MCF 10A (cell line): ENCODE results near the gene CYB561D2. TPM values are rescaled to one million over a fixed set of nuclear protein-coding genes. Genes with fewer than 3 reads are reported as not detected.

Source experiments
- BruUV-seq: library from RNA; stranded (reverse); fragments of 400-500 nt; replicated peaks from 2 replicates; lab custom pipeline; 2021; lab: Mats Ljungman, UMichigan
- CTCF ChIA-PET: fragments of 300-600 bp; sonication (Branson Sonifier 250); formaldehyde crosslinking; extraction: SDS; loops from one replicate; lab custom pipeline; 2021; ENCODE audit warnings: antibody characterized with exemption, inconsistent platforms; lab: Yijun Ruan, JAX
- POLR2A ChIA-PET: fragments of 300-600, 350-650 bp; sonication (Branson Sonifier 250); formaldehyde crosslinking; extraction: SDS; loops from one replicate; lab custom pipeline; 2020; ENCODE audit warnings: antibody characterized with exemption, inconsistent platforms; lab: Yijun Ruan, JAX
- DNase-seq: peaks from one replicate; pipeline ENCODE4 v3.0.0-alpha.2; 2018; ENCODE audit not compliant: unreplicated experiment
- H3K27ac Mint-ChIP-seq: one replicate; pipeline ENCODE4 v1.8.0; 2022; ENCODE audit warnings: mild to moderate bottlenecking, low read depth, mixed read lengths; ENCODE audit not compliant: unreplicated experiment
- H3K27me3 Mint-ChIP-seq: one replicate; pipeline ENCODE4 v1.8.0; 2022; ENCODE audit warnings: mixed read lengths; ENCODE audit not compliant: insufficient read depth, unreplicated experiment
- H3K36me3 Mint-ChIP-seq: one replicate; pipeline ENCODE4 v1.8.0; 2022; ENCODE audit warnings: mild to moderate bottlenecking, moderate library complexity, mixed read lengths; ENCODE audit not compliant: insufficient read depth, unreplicated experiment
- H3K4me1 Mint-ChIP-seq: one replicate; pipeline ENCODE4 v1.8.0; 2022; ENCODE audit warnings: mixed read lengths; ENCODE audit not compliant: insufficient read depth, unreplicated experiment
- H3K4me3 Mint-ChIP-seq: one replicate; pipeline ENCODE4 v1.8.0; 2022; ENCODE audit warnings: mild to moderate bottlenecking, moderate library complexity, mixed read lengths; ENCODE audit not compliant: unreplicated experiment
- H3K9me3 Mint-ChIP-seq: one replicate; pipeline ENCODE4 v1.8.0; 2022; ENCODE audit warnings: mixed read lengths; ENCODE audit not compliant: unreplicated experiment
- CTCF ChIP-seq: fragments of 200-600 bp; IDR thresholded peaks from one replicate; pipeline ENCODE4 v1.8.0; 2022; ENCODE audit warnings: antibody characterized with exemption, mild to moderate bottlenecking; ENCODE audit not compliant: unreplicated experiment
- intact Hi-C: fragments of 100-400 bp; cut with micrococcal nuclease; formaldehyde crosslinking; loops from 2 replicates; pipeline ENCODE4 v1.14.1; 2022
- total RNA-seq: library from RNA; stranded (reverse); gene quantifications from 2 replicates; pipeline ENCODE4 v1.2.3, GENCODE V29; 2022

The CYB561D2 gene
- total RNA-seq, 1 experiment from 2014 or later, result 24.1 TPM

DNA sequence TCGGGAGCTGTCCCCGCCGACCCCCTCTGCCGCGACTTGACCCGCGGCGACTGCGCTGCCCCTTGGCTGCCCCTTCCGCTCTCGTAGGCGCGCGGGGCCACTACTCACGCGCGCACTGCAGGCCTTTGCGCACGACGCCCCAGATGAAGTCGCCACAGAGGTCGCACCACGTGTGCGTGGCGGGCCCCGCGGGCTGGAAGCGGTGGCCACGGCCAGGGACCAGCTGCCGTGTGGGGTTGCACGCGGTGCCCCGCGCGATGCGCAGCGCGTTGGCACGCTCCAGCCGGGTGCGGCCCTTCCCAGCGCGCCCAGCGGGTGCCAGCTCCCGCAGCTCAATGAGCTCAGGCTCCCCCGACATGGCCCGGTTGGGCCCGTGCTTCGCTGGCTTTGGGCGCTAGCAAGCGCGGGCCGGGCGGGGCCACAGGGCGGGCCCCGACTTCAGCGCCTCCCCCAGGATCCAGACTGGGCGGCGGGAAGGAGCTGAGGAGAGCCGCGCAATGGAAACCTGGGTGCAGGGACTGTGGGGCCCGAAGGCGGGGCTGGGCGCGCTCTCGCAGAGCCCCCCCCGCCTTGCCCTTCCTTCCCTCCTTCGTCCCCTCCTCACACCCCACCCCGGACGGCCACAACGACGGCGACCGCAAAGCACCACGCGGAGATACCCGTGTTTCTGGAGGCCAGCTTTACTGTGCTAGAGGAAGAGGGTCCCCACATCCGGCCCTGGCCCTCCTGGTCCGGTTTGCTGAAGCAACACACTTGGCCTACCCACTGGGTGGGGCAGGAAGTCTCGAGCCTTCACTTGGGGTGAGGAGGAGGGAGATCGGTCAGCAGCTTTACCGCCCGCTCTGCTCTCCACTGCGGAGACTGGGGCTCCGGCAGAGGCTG is 10.0 kb upstream of the CYB561D2 start, which contains the start of gene RASSF1:
Gene RASSF1, minus strand, starts transcription at position 389 of the 882 bp plus-strand sequence. Its CDS starts 31 bp downstream, at position 358.
- ChIA-PET POLR2A (interaction anchor here (1.3 kb wide), 1 partner anchor 10 kb away, joined by 4 read pairs; the partner anchor contains the start of genes CYB561D2 and NPRL2), CTCF (interaction anchor here (0.6 to 0.7 kb wide), 3 partner anchors 42 to 1633 kb away, joined by 3 to 4 read pairs (median 3); partner anchors contain the start of genes ABHD14B, HYAL3 and NAA80)
- intact Hi-C loops, result no loop called here
- Mint-ChIP-seq H3K4me3 (no peak within 1 kb of the TSS), H3K4me1 (peaks cover 14% of the 10 kb centered on the region), H3K27ac (no peak within 1 kb of the TSS), H3K36me3 (peaks cover under 1% of the 10 kb centered on the region), H3K9me3 (no peaks in the 10 kb centered on the region), H3K27me3 (no peaks in the 10 kb centered on the region)
- no peak for TF ChIP-seq CTCF
- DNase-seq, result no peak
- BruUV-seq, result no TSS peak

DNA sequence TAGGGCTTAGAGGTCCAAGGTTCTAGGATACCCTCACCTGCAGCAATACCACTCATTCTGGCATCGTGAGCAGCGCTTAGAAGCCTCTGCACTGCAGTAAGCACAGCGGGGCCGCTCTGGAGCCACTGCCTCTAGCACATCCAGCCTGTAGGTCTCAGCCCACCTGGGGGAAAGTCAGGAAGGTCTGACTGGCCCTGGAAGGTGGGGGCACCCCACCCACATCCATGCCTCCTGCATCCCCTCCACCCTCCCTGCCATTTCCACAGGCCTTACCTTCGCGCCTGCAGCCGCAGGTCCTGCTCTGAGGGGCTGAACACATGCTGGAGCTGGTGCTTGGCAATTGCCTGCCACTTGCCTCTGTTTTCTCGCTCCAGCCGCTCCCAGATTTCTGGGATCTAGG is 9.1 kb upstream of the CYB561D2 start:
- H3K9me3 Mint-ChIP-seq, result no peaks in the 10 kb centered on the region
- no peak for DNase-seq
- H3K27me3 Mint-ChIP-seq, result no peaks in the 10 kb centered on the region
- no peak overlapping the region for H3K4me3 Mint-ChIP-seq
- peaks cover 17% of the 10 kb centered on the region for H3K4me1 Mint-ChIP-seq
- CTCF ChIA-PET, result no interaction called here
- intact Hi-C loops, result no loop called here
- POLR2A ChIA-PET, result interaction anchor here (0.7 kb wide), 1 partner anchor 9 kb away, joined by 3 read pairs; the partner anchor contains the start of genes CYB561D2 and NPRL2
- no peaks in the 10 kb centered on the region for H3K36me3 Mint-ChIP-seq
- H3K27ac Mint-ChIP-seq, result no peak overlapping the region
- BruUV-seq, result no TSS peak
- TF ChIP-seq CTCF, result no peak

GRCh38 chr3:50341996-50342650 is 8.5 kb upstream of the CYB561D2 start:
- no TSS peak for BruUV-seq
- TF ChIP-seq CTCF, result no peak
- Mint-ChIP-seq H3K27ac (no peak overlapping the region), H3K4me3 (no peak overlapping the region), H3K9me3 (no peaks in the 10 kb centered on the region), H3K27me3 (no peaks in the 10 kb centered on the region), H3K4me1 (peaks cover 18% of the 10 kb centered on the region), H3K36me3 (no peaks in the 10 kb centered on the region)
- POLR2A ChIA-PET, result interaction anchor here (0.6 to 0.7 kb wide), 2 partner anchors 8 to 1156 kb away, joined by 3 read pairs; partner anchors contain the start of genes CYB561D2 and NPRL2
- CTCF ChIA-PET, result interaction anchor here (0.7 kb wide), 1 partner anchor 45 kb away, joined by 3 read pairs; no protein-coding TSS in a partner anchor
- no peak for DNase-seq
- intact Hi-C loops, result no loop called here
